Muscle layer of colon (tissue), 2 donors: Measurements from ENCODE around the gene MGLL.
A peak's percentile ranks its signal among the peaks of the same experiment; 100 is the strongest.

Experiments used
- H3K27ac ChIP-seq: one replicate; pipeline ENCODE4 v1.7.0; 2013; ENCODE audit warnings: low read depth, mild to moderate bottlenecking, low read length, moderate library complexity
- H3K27me3 ChIP-seq, 2 donors: one replicate each; pipeline ENCODE4 v1.7.0; 2013; ENCODE audit warnings: low read length in 2 of 2, mild to moderate bottlenecking in 2 of 2; ENCODE audit not compliant: insufficient read depth in 2 of 2, control insufficient read depth in 1 of 2
- H3K36me3 ChIP-seq: one replicate; pipeline ENCODE4 v1.7.0; 2013; ENCODE audit warnings: mild to moderate bottlenecking, low read length; ENCODE audit not compliant: insufficient read depth
- H3K4me1 ChIP-seq: one replicate; pipeline ENCODE4 v1.7.0; 2013; ENCODE audit warnings: mild to moderate bottlenecking, low read length; ENCODE audit not compliant: insufficient read depth
- H3K4me3 ChIP-seq, 2 donors: one replicate each; pipeline ENCODE4 v1.7.0; 2013; ENCODE audit warnings: low read length in 2 of 2, low read depth in 1 of 2, mild to moderate bottlenecking in 1 of 2, moderate library complexity in 1 of 2
- H3K9ac ChIP-seq: one replicate; pipeline ENCODE4 v1.7.0; 2013; ENCODE audit warnings: low read length
- H3K9me3 ChIP-seq: one replicate; pipeline ENCODE4 v1.7.0; 2013; ENCODE audit warnings: mild to moderate bottlenecking, low read length
- donor health status: abdominal sarcoma.
- donor health status: Adenocarcinoma of cecum.

The MGLL gene

GRCh38 chr3:127733781-127734180 lies 88.5 kb downstream of the MGLL start:
- H3K27me3 ChIP-seq: no peaks in the 10 kb centered on the region
- no peaks in the 10 kb centered on the region for H3K36me3 ChIP-seq
- no peak overlapping the region for H3K27ac ChIP-seq
- H3K4me1 ChIP-seq: peaks cover 34% of the 10 kb centered on the region
- H3K4me3 ChIP-seq: no peak overlapping the region
- no peaks in the 10 kb centered on the region for H3K9me3 ChIP-seq
- no peak overlapping the region for H3K9ac ChIP-seq

DNA sequence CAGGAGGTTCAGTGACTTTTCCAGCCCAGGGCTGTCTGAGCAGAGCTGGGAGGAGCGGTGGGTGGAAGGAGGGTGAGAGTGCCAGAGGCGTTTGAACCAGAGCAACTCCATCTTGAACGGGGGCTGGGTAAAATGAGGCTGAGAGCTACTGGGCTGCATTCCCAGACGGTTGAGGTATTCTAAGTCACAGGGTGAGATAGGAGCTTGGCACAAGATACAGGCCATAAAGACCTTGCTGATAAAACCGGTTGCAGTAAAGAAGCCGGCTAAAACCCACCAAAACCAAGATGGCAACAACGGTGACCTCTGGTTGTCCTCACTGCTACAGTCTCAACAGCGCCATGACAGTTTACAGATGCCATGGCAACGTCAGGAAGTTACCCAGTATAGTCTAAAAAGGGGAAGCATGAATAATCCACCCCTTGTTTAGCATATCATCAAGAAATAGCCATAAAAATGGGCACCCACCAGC lies 89.4 kb downstream of the MGLL start:
- Histone ChIP-seq H3K27me3 (no peaks in the 10 kb centered on the region), H3K9ac (no peak overlapping the region), H3K4me3 (no peak overlapping the region), H3K27ac (no peak overlapping the region), H3K9me3 (no peaks in the 10 kb centered on the region), H3K36me3 (no peaks in the 10 kb centered on the region), H3K4me1 (peaks cover 31% of the 10 kb centered on the region)

DNA sequence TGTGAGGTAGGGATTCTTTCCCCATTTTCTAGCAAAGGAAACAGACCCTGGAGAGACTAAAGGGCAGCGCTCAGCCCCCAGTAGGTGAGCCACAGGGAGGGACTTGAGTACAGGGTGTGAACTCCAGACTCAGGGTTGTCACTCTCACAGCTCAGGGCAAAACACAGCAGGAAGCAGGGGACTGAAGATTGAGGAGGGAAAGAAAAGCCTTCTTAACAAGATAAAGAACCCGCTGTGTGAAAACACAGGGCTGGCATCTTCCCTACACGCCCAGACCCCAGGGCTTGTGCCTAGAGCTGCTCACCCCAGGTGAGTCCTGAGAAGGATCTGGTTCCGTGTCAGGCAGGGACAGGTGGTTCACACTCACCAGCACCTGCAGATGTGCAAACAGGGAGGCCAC lies 90.0 kb downstream of the MGLL start:
- H3K4me1 ChIP-seq: peaks cover 31% of the 10 kb centered on the region
- H3K27me3 ChIP-seq: no peaks in the 10 kb centered on the region
- H3K27ac ChIP-seq: no peak overlapping the region
- no peak overlapping the region for H3K9ac ChIP-seq
- no peaks in the 10 kb centered on the region for H3K9me3 ChIP-seq
- no peak overlapping the region for H3K4me3 ChIP-seq
- no peaks in the 10 kb centered on the region for H3K36me3 ChIP-seq

- H3K9ac ChIP-seq: no peak overlapping the region
- H3K4me3 ChIP-seq: no peak overlapping the region
- no peaks in the 10 kb centered on the region for H3K27me3 ChIP-seq
- H3K9me3 ChIP-seq: no peaks in the 10 kb centered on the region
- H3K4me1 ChIP-seq: peaks cover 31% of the 10 kb centered on the region
- H3K27ac ChIP-seq: no peak overlapping the region
- H3K36me3 ChIP-seq: no peaks in the 10 kb centered on the region
These were observed 90.6 kb downstream of the MGLL start for GRCh38 chr3:127731546-127732289.

- no peak overlapping the region for H3K27ac ChIP-seq
- H3K9me3 ChIP-seq: no peaks in the 10 kb centered on the region
- no peaks in the 10 kb centered on the region for H3K27me3 ChIP-seq
- peaks cover 24% of the 10 kb centered on the region for H3K4me1 ChIP-seq
- no peak overlapping the region for H3K9ac ChIP-seq
- H3K4me3 ChIP-seq: no peak overlapping the region
- no peaks in the 10 kb centered on the region for H3K36me3 ChIP-seq
These were observed 91.5 kb downstream of the MGLL start for GRCh38 chr3:127730666-127731295.

DNA sequence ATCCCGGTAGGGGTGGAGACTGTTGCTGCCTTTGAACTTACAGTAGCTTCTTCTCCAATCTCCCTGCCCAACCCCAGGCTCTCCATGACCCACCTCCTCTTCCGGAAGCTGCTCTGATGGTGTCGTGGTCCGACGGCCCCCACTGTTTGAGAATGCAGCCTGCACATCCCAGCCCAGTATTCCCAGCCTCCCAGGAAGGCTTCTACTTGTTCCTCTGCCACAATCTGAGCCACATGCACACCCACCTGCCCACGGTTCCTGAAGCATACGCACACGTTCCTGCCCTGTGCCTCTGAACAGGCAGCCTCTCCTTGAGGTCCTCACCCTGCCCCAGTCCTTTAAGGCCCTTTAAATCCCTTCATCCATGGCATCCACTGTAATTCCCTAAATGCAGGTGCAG lies 92.1 kb downstream of the MGLL start:
- no peak overlapping the region for H3K4me3 ChIP-seq
- H3K4me1 ChIP-seq: peaks cover 18% of the 10 kb centered on the region
- no peaks in the 10 kb centered on the region for H3K27me3 ChIP-seq

GRCh38 chr3:127729556-127730056 lies 92.7 kb downstream of the MGLL start:
- Histone ChIP-seq H3K4me3 (no peak overlapping the region), H3K27me3 (no peaks in the 10 kb centered on the region), H3K27ac (peak overlapping the region; percentile 54)

More for the DNA sequence above, 92.1 kb downstream of the MGLL start:
- Histone ChIP-seq H3K9me3 (no peaks in the 10 kb centered on the region), H3K27ac (peak overlapping the region; percentile 54), H3K36me3 (no peaks in the 10 kb centered on the region), H3K9ac (no peak overlapping the region)

DNA sequence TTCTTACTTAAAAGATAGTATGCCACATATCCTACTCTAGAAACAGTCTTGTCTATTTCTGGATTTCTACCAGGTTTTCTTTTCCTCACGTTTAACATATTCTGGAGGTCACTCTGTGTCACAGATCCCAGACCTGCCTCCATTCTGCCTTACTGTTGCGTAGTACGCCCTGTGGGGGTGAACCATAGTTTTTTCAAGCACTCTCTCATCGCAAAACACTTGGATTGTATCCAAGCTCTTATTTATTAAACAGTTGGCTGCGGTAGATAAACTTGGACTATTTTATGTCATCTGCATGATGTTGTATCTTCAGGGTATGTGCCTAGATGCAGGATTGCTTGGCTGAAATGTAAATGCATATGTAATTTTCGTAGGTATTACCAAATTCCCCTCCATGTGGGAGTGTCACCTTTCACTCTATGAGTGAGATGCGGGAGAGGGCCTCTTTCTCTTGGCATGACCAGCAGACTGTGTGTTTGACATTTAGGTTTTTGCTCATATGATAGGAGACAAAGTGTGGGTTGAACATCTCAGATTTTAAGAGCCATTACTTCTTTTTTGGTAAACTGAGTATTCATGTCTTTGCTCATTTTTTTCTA lies 93.8 kb downstream of the MGLL start:
- H3K9ac ChIP-seq: no peak overlapping the region
- no peaks in the 10 kb centered on the region for H3K9me3 ChIP-seq
- no peaks in the 10 kb centered on the region for H3K27me3 ChIP-seq
- H3K36me3 ChIP-seq: no peaks in the 10 kb centered on the region
- peaks cover 10% of the 10 kb centered on the region for H3K4me1 ChIP-seq
- H3K27ac ChIP-seq: no peak overlapping the region
- H3K4me3 ChIP-seq: no peak overlapping the region

More at GRCh38 chr3:127729556-127730056, 92.7 kb downstream of the MGLL start:
- Histone ChIP-seq H3K9me3 (no peaks in the 10 kb centered on the region), H3K4me1 (peaks cover 12% of the 10 kb centered on the region), H3K9ac (no peak overlapping the region), H3K36me3 (no peaks in the 10 kb centered on the region)

DNA sequence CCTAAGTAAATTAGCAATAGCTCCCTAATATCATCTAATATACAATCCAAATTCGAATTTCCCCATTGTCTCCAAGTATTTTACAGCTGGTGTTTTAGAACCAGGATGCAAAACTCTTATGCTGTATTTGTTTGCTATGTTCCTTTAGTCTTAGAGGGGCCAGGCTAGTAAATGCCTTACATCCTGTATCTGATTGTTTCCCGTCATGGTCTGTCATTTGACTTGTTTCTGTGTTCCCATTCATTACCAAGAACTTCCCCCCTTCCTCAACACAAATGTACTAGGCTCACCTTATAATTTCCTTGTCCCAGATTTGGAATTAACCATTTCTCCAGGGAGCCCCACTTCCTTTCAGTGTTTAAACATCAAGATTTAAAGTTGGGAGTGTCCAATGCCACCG lies 95.4 kb downstream of the MGLL start:
- Histone ChIP-seq H3K9me3 (no peaks in the 10 kb centered on the region), H3K9ac (no peak overlapping the region), H3K4me3 (no peak overlapping the region), H3K4me1 (peaks cover 26% of the 10 kb centered on the region), H3K36me3 (no peaks in the 10 kb centered on the region), H3K27ac (no peak overlapping the region), H3K27me3 (no peaks in the 10 kb centered on the region)

DNA sequence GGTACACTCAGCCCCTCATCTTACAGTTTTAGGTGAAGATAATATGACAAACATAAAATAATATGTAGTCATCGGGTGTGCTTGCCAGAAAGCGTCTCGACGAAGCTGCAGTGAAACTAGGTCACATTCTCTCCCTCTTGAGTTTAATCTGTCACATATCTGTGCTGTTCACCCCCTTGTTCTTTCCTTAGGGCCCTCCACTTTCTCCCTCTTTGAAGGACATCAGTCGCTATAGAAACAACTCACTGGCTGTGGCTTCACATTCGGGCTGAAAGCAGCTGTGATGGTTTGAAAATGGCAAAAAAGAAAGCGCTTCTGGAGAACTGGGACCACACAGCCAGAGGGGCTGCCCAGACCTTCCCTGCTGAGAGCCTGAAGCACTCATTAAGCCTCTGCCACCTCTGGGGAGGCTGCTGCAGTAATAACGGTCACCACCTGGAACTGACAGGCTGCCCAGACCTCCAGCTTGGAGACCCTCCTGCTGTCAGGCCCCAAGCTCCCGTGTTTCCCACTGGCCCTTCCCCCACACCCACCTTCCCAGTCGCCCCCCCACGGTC lies 99.2 kb downstream of the MGLL start:
- Histone ChIP-seq H3K9ac (peak overlapping the region; percentile 15), H3K27me3 (no peaks in the 10 kb centered on the region), H3K4me1 (peaks cover 33% of the 10 kb centered on the region), H3K36me3 (peaks cover 16% of the 10 kb centered on the region), H3K27ac (peak overlapping the region; percentile 23), H3K4me3 (peak overlapping the region in 1 of 2 donors; percentile 40), H3K9me3 (no peaks in the 10 kb centered on the region)

GRCh38 chr3:127722091-127722784 lies 100.1 kb downstream of the MGLL start:
- H3K9me3 ChIP-seq: no peaks in the 10 kb centered on the region
- peaks cover 33% of the 10 kb centered on the region for H3K4me1 ChIP-seq
- peak overlapping the region in 1 of 2 donors; percentile 40 for H3K4me3 ChIP-seq
- no peaks in the 10 kb centered on the region for H3K27me3 ChIP-seq
- peak overlapping the region; percentile 15 for H3K9ac ChIP-seq
- peak overlapping the region; percentile 22 for H3K27ac ChIP-seq
- peaks cover 16% of the 10 kb centered on the region for H3K36me3 ChIP-seq
